Limb (tissue), 2 donors: Measurements from ENCODE around the gene EBLN1.
"Not testable (repeated sequence)": the region's sequence is repeated elsewhere in the genome, so short reads cannot be mapped to it uniquely, and the experiment has no call there.

Source experiments
- DNase-seq, 2 donors: peaks; one replicate each; pipeline ENCODE4 v3.0.0-alpha.2; 2016; ENCODE audit errors: extremely low spot score in 2 of 2

The EBLN1 gene

DNA sequence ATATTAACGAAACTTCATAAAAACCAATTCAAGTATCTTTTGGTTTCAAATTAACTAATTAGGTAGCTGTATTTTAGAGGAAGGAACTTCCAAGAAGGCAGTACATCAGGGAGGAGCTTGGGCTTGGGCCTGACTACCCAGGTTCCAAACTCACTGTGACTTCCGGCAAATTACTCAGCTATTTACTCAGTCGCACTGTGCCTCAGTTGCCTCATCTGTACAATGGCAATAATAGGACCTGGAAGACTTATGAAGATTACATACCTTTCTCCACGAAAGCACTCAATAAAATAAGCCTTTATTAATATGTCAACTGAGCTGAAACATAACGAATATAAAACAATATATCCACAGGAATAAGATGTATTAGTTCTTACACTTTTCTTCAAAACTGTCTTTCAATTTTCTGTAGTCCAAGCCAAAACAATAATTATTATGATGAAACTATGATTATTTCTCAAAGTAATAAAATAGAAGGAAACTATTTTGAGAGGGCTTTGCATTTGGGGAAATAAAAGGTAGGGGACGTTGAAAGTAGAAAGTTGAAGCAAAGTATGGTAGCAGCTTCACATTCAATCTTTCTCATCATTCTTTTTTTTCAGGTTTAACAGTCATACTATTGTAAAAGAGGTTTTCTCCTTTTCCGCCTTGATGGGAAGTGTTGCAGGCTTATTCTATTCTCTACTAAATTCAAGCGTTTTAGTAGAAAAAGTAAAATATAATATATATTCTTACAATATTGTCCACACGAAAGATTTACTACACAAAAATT lies 10.5 kb upstream of the EBLN1 start:
- peak in 1 of 2 donors; percentile 4 for DNase-seq

DNA sequence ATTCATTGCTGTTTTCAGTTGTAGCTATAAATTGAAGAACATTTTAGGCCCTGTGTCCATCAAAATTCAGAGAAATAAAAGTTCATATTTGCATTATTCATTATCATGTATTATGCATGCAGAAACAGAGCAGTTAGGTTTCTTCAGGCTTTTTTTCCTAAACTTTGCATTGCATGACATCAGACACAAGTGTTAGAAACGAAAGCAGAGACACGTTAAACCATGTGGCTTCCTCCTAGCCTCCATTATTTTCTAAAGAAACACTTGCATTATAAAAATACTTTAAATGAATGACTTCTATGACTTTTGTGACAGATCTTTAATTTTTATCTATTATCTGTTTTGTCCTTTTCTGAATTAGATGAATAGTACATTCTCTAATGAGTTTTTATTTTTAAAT lies 8.8 kb upstream of the EBLN1 start:
- DNase-seq, result no peak

DNA sequence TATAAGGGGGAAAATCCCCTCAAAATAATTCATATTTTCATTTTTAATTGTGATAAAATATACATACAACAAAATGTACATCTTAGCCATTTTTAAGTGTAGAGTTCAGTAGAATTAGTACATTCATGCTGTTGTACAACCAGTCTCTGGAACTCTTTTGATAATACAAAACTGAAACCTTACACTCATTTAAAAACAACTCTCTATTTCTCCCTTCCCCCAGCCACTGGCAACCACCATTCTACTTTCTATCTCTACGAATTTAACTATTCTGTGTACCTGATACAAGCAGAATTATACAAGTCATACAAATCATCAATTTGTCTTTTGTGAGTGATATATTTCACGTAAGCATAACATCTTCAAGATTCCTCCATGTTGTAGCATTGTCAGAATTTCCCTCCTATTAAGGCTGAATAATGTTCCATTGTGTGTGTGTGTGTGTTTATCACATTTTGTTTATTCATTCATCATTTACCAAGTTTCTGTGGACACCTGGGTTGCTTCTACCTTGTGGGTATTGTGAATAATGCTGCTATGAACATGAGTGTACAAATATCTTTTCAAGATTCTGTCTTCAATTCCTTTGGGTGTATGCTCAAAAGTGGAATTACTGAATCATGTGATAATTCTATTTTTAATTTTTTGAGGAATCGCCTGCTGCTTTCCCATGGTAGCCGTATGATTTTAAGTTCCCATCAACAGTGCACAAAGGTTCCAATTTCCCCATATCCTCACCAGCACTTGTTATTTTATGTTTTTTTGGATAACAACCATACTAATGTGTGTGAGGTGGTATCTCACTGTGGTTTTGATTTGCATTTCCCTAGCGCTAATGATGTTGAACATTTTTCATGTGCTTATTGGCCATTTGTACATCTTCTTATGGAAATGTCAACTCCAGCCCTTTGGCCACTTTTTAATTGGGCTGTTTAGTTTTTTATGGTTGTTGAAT lies 4.7 kb upstream of the EBLN1 start:
- DNase-seq, result no peak

DNA sequence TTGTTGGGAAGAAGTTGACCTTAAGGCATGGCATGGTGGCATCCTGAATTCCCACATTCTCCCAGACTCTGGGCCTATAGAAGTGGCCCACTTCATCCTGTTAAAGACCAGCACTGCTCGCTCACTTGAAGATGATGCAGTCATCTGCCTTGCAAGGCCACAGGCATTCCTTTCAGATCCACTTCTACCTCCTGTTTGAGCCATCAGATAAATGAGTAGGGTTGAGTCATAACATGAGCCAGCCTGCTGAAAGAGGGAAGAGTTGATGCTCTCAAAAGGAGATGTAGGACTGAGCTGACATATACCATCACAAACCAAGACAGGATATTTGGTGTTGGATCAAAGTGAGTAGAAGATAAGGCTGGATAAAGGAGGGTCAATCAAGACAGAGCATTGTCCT lies 1.5 kb upstream of the EBLN1 start:
- no peak for DNase-seq

DNA sequence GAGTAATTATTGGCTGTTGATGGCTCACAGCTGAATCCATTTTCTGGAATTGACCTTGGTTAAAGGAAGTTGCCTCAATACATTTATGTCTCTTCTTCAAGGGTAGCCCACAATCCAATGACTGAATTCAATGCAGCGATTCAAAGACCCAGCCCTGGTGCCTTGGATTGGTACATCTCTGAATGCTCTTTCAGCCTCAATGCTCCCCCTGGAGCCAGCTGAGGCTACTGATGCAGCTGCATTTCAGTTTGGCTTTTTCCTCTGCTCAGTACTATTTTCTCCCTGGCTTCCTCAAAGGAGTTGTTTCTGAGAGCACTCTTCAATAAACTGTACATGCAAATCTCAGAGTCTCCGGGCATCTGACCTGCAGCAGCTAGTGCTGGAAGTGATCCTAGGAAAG lies 633 bp upstream of the EBLN1 start:
- no peak for DNase-seq

DNA sequence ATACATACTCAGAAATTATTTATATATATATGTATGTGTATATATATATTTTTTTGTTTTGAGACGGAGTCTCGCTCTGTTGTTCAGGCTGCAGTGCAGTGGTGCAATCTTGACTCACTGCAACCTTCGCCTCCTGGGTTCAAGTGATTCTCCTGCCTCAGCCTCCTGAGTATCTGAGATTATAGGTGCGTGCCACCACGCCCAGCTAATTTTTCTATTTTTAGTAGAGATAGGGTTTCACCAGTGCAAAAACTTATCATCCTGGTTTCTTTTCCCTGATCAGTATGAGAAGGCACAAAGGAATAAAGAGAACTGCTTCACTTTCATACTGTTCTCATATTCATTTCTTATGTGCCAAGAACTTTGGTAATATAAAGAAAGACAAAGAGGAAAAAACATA lies 731 bp downstream of the EBLN1 start:
- not testable (repeated sequence) for DNase-seq

DNA sequence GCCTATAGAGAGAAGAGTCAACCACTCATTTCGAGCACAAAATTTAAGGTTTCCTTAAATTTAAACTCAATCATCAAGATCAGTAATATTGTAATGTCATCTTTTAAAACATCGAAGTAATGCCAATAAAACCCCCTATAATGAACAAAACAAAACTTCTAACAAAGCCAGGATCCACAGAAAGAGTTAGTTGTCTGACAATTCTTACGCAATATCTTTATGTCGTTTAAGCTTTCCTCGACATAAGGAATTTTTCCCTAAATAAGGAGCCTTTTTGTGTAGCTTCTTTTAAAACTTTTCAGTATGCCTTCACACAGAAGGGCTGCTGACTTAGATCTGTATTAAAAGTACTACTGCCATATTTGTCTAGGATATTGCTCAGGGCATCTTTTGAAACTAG lies 7.5 kb downstream of the EBLN1 start:
- no peak for DNase-seq

DNA sequence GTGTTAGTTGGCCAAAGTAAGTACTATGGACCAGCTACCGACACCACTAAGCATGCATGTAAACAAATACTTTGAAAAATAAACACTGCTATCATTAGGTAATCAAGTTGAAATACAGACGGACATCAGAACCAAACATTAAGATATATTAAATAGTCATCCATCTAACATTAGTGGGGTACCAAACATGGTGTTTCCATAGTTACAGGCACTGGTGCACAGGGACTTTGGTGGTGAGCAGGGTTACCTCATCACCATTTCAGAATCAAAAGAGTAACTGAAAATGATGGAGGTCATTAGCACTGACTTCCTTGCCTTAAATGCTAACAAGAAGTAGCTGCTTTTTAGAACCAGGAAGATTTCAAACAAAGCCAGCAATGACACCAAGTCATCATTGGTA lies 23.9 kb downstream of the EBLN1 start:
- DNase-seq, result no peak

DNA sequence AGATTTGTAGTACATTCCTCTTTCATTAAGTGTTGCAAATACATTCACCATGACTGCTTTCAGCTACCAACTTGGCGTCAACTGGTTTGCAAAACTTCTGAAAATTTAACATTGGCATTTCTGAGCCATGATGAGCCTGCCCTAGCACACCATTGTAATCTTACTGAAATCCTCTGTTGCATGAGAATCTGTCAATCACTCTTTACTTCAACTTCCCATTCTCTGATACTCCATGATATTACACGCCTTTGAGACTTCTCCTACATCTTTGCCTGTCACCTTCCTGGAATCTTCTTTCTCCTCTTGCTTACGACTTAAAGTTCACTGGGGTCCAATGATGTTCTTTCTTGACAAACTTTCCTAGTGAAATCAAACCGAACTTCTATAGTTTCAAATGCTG lies 32.2 kb downstream of the EBLN1 start:
- DNase-seq, result no peak

DNA sequence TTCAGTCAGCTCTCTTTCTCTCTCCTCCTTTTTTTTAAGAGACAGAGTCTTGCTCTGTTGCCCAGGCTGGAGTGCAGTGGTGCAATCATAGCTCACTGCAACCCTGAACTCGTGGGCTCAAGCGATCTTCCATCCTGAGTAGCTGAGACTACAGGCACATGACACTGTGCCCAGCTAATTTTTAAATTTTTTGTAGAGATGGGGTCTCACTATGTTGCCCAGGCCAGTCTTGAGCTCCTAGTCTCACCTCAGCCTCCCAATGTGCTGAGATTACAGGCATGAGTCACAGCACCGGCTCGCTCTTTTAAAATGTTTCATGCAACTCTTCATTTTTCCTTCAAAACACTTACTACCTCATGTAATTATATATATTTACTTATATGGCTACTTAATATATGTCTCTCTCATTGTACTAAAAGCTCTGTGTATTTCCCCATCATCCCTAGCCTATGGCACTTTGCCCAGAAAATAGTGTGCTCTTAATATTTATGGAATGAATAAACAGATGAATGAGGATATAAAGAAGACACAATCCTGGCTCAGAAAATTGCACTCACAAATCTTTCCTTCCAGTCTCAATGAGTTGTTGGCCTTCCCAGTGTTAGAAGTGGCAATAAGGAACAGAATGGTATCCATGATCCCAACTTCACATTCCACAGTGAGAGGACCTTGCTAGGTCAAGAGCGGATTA lies 33.9 kb downstream of the EBLN1 start:
- DNase-seq, result no peak

DNA sequence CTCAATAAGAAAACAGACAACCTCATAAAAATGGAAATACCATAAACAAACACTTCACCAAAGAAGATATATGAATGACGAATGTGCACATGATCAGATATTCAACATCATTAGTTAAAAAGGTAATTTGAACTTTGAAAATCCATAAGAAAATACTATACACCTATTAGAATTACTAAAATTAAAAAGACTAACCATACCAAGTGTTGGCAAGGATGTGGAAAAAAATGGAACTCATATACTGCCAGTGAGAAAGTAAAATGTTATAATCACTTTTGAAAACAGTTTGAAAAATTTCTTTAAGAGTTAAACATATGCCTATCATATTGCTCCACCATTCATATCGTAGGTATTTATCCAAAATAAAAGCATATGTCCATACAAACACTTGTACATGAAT lies 37.1 kb downstream of the EBLN1 start:
- DNase-seq, result no peak

DNA sequence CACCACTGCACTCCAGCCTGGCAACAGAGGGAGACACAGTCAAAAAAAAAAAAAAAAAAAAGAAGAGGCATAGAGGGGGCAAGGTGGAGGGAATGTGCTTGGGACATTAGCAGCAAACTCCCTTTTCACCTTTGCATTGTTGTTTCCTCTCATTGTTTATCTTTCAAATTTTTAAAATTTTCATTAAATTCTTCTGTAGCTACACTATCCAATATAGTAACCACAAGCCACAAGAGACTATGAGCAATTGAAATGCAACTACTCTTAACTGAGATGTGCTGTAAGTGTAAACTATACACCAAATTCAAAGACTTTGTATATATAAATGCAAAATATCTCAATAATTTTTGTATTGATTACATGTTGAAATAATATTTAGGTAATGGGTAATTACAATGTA lies 43.4 kb downstream of the EBLN1 start:
- no peak for DNase-seq

DNA sequence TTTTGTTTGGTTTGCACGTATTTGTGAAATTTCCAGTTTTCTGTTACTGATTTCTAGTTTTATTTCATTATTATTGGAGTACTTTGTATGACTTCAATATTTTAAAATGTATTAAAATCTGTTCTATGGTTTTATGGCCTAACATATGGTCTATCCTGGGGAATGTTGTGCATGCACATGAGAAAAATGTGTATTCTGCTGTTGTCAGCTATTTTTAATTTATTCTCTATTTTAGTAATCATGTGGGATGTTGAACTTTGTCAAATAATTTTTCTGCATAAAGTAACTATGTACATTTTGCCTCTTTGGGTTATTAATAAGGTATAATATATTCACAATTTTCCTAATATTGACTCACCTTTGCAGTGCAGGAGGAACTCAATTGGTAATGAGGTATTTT lies 46.7 kb downstream of the EBLN1 start:
- DNase-seq, result no peak

DNA sequence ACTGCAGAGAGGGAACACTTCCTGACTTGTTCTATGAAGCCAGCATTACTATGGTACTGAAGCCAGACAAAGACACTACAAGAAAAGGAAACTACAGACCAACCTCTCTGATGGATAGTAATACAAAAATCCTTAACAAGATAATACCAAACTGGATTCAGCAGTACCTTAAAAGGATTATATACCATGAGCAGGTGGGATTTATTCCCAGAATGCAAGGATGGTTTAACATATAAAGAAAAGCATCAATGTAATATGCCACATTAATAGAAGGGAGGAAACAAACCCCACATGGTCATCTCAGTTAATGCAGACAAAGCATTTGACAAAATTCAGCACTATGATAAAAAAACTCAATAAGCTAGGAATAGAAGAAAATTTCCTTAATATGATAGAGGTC lies 47.2 kb downstream of the EBLN1 start:
- no peak for DNase-seq

DNA sequence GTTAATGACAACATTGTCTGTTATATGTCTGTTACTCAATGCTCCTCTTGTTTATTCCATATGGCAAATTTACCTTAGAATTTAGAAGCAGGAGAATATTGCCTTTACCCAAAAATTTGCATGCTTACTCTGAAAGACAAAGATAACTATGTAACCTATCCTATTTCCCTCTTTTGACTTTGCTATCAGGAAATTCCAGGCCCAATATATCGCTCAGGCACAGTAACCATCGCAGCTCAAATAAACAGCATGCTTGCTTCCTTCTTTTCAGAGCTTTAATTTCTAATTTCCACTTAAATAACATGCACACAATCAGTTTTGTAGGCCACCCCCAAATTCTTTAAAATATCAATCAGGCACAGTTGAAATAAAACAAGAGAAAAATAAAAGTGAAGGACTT lies 57.8 kb downstream of the EBLN1 start:
- DNase-seq, result no peak

DNA sequence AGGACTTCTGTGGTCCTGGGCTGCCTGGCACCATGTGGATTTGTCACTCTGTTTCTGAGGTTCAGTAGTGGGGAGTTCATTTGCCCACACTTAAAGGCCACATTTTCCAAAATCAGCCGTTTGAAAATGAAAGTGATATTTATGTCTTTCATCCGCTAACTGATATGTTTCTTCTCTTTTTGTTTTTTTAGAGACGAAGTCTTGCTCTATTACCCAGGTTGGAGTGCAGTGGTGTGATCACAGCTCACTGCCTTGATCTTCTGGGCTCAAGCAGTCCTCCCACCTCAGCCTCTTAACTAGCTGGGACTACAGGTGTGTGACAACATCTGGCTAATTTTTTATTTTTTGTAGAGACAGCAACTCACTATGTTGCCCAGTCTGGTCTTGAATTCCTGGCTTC lies 58.6 kb downstream of the EBLN1 start:
- no peak for DNase-seq
